ENCODE results near the gene UNC5CL.

DNA sequence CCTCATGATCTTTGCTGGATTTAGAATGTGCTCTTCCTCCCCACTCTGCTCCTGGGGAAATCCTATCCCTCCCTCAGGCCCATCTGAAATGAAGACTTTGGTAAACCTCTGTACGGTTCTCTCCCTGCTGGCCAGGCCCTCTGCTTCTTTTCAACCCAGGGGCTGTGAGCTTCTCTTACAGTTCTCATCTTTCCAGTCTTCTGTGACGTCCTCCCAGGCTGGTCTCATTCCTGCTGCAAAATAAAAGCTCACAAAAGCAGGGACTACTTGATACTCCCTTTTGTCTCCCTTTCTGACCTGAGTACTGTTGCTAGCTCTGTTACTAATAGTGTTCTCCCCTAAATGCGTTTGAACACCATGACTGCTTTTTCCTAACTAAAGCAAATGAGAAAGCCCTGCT lies 46.3 kb downstream of the UNC5CL start:
- TF ChIP-seq, protein P1, sequence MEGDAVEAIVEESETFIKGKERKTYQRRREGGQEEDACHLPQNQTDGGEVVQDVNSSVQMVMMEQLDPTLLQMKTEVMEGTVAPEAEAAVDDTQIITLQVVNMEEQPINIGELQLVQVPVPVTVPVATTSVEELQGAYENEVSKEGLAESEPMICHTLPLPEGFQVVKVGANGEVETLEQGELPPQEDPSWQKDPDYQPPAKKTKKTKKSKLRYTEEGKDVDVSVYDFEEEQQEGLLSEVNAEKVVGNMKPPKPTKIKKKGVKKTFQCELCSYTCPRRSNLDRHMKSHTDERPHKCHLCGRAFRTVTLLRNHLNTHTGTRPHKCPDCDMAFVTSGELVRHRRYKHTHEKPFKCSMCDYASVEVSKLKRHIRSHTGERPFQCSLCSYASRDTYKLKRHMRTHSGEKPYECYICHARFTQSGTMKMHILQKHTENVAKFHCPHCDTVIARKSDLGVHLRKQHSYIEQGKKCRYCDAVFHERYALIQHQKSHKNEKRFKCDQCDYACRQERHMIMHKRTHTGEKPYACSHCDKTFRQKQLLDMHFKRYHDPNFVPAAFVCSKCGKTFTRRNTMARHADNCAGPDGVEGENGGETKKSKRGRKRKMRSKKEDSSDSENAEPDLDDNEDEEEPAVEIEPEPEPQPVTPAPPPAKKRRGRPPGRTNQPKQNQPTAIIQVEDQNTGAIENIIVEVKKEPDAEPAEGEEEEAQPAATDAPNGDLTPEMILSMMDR (conservative IDR thresholded peaks at IDR 0.05; ENCODE audit: low read depth, low read length) = no peak
- TF ChIP-seq EZH2 (IDR thresholded peaks at IDR 0.05; ENCODE audit: low read length, unreplicated experiment) (no peak), EZH2phosphoT487 (IDR thresholded peaks at IDR 0.05; ENCODE audit: borderline replicate concordance, low read length) (no peak)
